HG02885 (cell line): ENCODE data around the gene CTNNA1.

Experiments used
- ATAC-seq: cut with Tn5 transposase; IDR thresholded peaks from one replicate; pipeline ENCODE4 v1.9.1; 2021; ENCODE audit warnings: mild to moderate bottlenecking; ENCODE audit not compliant: unreplicated experiment, poor library complexity

CTNNA1 gene

DNA sequence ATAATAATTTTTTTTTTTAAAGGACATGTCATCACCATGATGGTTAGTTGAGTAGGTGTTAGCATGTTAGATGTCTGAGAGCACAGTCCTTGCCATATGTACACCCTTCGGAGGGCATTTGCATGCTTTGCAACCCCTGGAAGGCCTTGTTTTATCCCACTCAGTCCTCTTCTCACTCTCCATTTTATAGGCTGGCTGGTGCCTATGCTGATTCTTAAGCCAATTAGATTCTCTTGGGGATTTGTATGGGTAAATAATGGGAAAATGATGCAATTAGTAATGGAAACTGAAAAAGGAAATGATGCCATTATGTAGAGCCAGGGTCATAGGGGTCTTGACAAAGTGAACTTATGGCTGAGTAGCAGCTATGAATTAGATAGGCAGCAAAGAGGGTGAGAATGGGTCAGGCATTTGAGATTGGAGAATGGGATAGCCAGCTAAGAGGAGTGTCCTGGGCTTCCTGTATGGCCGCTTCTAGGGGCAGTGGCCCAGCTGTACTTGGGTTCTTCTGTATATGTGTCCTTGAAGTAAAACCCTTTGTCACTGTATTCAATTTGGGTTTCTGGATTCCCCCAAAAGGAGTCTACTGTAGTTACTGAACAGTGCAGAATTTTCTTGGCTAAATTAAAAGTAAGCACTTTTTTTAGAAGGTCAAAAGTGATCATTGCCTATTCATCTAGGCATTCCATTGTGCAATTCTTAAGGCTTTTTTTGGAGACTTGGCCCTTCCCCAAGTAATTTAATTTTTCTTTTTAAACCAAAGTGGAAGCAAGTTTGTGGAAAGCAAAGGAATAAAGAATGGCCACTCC lies 90.3 kb downstream of the CTNNA1 start:
- ATAC-seq = no peak

DNA sequence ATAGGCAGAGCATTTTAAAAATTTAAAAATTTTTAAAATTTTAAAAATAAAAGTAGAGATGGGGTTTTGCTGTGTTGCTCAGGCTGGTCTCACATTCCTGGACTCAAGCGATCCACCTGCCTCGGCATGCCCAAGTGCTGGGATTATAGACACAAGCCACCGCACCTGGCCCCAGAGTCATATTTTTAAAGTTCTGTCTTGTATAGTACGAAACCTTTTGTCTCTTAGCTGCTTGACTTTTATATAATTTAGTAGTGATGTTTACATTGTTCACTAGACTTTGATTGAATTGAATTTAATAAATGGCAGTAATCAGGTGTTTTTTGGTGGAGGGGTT lies 90.9 kb downstream of the CTNNA1 start:
- ATAC-seq = no peak

DNA sequence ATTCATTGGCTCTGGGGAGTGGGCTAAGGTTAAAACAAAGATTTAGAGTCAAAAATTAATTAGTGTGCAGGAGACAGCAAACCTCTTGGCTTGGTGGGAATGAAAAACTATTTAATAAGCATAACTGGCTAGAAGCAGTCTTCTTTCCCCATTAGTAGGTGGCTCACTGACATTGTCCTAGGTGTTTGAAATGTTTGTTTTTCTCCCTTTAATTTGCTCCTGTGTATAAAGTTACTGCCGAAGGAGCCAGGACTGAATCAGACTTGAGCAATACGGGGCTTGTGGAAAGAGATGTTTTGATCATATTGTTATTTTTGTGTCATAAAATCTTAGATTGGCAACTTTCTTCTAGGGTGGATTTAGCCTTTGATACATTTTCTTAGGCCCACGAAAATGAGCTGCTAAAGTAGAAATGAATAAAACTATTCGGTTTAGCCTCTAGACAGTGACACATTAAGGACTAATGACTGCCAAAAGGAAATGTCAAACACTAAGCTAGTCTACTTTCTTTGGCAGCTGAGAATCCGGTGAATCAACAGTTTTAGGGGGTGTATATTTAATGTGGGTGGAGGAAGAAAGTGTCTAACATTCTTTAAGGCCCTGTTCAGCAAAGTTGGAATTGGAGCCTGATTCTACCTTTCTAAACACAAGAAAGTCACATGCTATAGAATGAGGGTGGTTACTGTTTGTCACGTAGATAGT lies 91.7 kb downstream of the CTNNA1 start:
- ATAC-seq = no peak

DNA sequence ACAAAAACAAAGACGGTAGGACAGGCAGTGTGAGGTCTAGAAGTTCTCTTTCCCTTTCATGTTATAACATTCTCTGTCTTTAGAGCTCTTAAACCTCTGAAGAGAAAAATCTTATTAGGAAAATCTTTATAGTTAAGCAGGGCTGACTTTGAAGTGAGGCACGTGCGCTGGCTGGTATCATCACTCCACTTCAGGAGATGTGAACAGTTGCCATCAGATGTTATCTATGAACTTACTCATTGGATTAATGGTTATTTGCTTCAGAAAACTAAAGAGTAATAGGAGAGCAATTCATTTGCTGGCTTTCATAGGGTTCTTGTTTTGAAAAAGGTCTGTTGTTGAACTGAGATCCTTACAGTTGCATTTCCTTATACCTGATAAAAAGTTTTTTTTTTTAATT lies 96.2 kb downstream of the CTNNA1 start:
- no peak for ATAC-seq

DNA sequence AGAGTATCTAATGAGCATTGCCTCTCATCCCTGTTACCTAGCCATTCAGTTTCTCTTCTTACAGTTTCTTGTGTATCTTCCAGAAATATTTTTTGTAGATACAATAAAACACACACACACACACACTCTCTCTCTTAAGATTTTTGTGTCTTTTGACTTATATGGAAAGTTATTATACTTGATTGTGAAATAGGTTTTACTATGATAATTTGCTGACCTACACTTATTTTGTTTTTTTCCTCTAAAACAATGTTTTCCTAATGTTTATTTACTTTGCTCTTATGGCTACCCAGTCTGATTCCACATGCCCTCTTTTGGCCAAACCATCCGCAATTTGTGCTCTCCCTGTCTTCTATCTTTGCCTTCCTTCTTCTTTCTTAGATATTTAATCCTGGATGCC lies 96.7 kb downstream of the CTNNA1 start:
- ATAC-seq = no peak

DNA sequence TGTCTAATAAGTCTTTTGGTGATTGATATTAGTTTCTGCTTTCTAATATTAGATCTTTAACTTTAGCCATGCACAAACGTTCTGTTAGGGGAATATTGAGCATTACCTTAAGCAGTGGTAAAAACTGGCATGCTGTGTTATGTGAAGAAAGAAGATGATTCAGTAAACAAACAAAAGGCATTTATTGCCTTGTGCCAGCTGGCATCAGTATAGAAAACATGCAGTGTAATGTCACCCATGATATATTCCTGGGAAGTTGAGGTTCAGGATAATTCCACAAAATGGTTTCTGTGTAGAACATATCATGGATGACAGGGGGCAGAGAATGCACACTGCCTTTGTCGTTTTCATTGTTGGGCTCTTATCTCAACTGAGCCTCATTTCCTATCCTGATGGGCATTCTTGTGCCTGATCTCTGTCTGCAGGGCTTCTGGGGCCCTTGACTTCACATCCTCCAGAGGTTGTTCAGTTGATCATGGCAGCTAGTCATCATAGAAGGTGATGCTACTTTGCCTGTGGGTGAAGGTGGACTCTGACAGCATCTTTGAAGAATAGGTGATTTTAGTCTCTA lies 97.7 kb downstream of the CTNNA1 start:
- no peak for ATAC-seq

DNA sequence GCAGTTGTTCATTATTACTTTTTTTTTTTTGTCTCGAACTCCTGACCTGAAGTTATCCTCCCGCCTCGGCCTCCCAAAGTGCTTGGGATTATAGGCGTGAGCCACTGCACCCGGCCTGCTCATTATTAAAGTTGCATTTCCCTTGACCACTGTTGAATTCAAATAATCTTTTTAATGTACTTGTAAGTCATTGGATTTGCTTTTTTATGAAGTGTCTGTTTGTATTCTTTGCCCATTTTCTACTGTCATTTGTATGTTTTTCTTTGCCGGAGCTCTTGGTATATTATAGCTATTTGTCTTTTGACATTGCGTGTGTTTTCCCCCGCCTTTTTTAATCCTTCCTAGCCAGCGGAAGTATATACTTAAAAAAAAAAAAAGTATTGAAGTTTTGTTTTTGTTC lies 99.9 kb downstream of the CTNNA1 start:
- ATAC-seq = no peak

DNA sequence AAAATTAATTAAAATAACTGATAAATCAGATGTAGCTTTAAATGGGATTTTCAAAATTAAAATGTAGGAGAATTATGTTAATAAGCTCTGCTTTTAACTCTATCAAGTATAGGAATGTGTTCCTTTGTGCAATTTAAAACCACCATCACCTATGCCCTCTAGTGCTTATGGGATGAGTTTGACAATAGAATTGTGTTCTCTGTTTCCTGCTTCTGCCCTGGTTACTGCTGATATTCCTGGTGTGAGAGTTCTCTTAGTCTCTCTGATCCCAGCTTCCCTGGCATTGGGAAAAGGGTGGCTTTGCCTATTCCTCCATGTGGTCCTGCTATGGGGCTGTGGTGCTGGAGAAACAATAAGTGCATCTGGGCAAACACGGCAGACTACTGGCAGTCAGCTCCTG lies 113.8 kb downstream of the CTNNA1 start:
- no peak for ATAC-seq

DNA sequence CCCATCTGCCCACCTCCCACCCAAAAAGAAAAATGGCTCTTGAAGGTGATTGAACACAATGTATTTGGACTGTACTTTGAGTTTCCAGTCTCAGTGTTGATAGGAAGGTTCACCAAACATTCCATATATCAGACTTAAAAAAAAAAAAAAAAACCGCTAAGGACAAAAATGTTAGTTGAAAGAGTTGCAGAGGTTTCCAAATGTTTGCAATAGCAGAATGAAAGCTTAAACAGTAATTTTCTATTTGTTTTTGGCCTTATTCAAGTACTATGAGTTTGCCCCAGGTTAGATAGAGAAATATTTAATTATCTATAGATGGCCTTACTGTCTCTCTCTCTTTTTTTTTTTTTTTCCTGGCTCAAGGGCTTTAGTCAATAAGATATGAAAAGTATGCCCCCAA lies 115.8 kb downstream of the CTNNA1 start:
- no peak for ATAC-seq

DNA sequence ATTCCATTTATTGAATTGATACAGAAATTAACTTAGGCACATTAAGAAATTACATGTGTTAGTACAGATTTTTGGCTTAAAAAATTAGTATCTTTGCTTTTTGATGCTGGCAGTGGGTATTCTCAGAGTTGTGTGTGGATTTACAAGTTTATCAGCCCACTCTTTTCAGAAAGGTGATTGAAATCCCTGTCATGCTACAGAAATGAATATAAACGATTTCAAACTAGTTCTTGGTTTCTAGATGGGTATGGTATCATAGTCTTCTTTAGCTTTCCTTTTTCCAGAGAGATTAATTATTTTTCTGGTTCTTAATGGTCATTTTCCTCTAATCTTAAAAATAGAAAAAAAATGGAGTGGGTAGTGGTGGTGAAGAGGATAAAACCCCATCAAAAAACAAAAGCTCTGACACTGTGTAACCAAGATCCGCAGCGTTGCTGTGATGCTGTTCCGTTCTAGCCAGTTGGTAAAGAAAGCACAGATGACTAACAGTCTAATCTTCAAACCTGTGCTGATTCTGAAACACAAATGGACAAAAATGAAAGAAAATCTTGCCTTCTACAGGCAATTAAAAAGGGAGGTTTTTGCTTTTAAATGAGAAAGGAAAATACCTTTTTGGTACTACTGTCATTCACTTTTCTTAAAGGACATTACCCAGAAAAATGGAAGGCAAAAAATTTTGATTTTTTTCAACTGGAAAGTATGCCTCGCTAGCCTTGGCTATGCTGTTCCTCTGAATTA lies 116.7 kb downstream of the CTNNA1 start:
- no peak for ATAC-seq

DNA sequence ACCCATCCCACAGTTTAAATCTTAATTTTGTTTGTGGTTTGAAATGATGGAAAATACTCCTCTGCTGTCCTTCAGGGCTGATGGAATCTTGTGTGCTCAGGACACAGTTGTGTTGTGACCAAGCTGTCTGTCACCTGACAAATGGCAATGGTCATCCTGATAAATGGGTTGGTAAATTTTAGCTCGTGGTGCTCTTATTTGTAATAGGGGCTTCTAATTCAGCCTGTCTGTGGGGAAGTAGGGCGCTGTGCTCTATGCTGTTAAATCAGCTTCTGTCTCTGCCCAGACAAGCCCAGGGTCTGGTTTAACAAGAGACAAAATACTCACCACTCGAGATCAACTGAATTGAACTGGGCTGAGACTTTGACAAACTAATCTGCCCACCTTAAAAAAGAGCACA lies 117.4 kb downstream of the CTNNA1 start:
- no peak for ATAC-seq

DNA sequence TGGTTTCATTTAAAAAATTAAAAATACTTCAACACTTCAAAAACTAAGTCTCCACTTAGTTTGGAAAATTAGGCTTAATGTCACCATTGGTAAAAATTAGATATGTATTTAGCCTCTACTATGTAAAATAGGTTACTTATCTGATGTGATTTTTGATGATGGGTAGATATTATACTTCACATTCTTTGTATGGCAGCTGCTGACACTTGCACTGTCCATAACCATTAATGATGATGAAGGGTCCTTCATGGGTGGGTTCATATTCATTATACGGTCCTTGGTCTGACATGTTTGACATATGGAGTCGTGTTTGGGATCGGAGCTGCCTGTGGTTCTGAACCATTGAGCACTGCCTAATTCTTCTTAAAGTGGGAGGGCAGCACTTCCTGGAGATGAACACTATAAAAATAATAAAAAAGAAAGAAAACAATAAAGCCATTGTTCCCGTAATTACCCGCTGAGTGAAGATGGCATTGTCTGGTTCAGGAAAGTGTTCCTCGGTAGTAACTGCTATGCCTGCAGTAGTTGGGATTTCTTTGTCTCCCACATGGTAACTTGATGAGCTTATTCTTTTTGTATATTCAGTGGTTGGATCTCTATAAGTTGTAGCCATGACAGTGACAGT lies 119.7 kb downstream of the CTNNA1 start:
- ATAC-seq = no peak

DNA sequence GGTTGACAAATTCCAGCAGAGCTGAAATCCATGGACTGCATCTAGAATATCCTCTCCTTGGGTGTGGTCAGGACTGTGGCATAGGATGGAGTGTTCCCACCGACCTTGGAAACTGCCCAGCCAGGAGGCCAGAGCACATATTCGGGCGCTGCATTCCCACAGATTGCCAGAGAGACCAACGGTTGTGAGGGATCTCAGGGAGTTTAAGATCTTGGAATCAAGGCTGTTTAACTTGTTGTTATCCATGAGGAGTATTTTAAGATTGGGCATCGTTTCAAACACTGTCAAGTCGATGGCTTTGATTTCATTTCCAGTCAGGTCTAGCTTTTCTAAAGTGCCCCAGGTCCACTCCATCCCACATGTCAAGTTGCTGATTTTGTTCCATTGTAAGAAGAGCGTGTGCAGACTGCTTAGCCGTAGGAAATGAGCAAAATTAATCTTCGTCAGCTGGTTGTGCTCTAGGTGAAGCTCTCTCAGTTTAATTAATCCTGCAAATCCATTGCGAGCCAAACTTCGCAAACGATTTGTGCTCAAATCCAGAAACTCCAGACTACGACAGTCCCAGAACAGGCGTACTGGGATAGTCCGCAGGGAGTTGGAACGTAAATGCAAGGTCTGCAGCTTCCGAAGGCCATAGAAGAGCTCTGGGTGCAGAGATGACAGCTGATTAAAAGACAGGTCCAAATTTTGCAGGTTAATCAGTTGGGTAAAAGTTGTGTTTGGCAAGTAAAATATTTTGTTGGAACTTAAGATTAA lies 120.4 kb downstream of the CTNNA1 start:
- ATAC-seq = no peak

DNA sequence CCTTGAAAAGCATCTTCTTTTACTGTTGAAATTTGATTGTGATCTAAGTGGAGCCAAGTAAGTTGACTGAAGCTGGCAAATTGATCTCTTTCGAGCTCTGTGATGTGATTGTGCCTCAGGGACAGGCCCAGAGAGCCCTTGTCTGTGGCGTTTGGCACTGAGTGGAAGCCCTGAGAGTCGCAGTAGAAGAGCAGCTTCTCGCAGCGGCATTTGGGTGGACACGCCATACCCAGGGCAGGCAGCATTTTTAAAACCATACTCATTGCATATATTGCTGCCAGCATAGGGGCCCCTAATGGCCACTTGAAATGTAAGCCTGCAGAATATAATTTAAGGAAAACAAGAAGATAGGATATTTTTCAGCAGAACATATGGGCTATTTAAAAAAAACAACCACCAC lies 121.0 kb downstream of the CTNNA1 start:
- ATAC-seq = no peak

DNA sequence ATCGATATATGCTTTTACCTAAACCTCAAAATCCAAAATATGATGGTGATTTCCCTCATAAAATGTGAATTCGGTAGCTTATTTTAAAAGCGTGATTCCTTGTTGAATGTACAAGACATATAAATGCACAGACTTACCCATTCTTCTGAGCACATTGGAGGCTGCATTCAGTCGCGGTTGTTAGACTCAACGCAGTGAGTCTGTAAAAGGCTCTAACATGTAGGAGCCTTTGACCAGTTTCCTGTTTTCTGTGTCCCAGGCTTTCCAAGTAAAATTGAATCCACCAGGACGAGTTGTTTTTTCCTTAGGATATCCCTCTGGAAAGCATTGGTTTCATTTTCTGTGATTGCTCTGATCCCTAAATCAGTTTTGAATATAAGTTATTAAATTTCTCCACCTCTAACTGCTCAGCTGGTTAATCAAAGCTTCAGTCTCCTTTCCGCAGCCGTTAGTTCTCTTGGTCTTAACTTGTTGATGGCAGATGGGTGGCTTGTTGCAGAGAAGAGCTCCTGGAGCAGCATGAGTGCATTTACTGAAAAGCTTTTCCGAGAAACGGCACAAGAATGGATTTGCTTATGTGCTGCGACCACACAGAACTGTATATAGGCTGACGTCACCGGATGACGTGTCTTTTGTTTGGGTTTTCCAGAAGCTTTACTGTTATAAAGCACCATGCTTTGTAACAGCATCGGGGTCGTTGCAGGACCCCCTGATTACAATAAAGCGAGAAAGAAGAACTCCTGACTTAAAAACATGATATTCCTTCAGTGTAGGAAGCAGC lies 121.7 kb downstream of the CTNNA1 start, which contains the start of gene LRRTM2:
Gene LRRTM2 (minus strand): TSS at position 565 of the 781 bp plus-strand sequence. CDS start 424 bp downstream, at position 141.
- ATAC-seq = no peak

DNA sequence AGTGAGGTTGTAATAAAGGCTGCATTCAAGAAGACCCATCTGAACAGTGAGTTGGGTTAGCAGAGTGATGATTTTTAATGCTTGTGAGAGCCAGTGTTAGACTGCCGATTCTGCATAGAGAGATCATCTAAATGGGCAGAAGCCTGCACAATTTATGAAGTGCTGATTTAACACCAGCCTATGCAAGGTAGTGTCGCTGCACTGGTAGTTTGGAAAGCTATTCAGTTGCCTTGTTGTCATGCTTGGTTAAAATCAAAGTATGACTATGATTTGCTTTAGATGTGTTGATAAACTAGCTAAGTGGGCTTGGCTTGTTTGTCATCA lies 122.3 kb downstream of the CTNNA1 start:
- no peak for ATAC-seq

DNA sequence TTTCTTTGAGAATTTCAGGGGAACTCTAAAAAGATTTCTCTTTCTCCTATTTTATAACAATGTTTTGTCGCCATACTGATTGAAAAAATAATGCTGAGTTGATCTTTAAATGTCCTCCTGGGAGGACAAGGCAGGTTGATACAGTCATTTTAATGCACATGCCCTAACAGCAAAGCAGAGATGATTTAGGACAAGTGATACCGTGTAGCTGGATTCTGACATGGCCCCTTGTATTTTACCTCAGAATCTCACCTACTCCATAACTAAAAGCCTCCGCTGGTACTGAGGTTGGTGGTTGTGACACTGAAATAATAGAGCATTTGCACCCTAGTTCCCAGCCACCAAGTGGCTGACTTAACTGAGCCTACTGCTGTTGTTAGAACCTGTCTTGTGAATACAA lies 122.7 kb downstream of the CTNNA1 start:
- no peak for ATAC-seq

DNA sequence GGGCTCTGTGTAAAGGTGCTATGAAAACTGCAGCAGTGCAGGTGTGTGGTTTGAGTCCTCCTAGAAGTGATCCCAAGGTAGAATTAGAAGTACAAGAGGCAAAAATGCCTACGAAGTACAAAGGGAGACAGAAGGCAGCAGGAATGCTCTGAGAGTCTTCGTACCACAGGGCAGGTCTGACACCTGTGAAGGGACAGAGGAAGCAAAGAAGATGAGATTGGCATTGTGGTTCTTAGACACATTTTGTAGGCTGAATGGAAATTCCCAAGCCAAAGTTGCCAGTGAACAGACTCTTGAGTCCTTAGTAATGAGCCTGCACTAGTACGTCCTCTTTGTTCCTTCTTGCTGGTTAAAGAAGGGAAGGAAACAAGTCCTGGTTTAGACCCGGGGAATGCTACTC lies 123.6 kb downstream of the CTNNA1 start:
- ATAC-seq = no peak
